ENCODE measurements around the gene NUP88.
A peak's percentile ranks its signal among the peaks of the same experiment; 100 is the strongest.
"Not testable (repeated sequence)": the region's sequence is repeated elsewhere in the genome, so short reads cannot be mapped to it uniquely, and the experiment has no call there.

The NUP88 gene

DNA sequence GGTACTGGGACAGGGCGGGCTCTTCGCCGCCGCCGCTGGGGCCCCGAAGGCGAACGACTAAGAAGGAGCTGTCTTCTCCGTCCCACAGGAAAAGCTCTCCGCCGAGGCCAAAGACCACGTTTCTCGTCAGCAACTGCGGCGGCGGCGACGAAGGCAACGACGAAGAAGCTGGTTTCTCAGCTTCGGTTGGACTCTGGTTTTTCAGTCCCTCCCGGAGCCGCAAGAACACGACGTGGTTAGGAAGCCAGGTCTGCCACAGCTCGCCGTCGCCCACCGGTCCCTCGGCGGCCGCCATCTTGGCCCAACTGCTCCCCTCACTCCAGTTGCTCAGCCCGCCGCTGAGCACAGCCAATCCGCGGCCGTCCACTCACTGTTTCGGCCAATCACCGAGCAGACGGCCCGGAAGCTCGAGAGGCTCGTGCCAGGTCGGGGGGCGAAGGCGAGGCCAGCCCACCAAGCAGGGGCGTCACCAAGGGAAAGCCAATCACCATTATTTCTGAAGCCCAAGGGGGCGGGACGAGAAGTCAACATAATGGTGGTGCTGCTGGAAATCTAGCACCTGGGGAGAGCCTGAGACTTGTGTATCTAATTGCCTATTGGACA, at the start of gene NUP88:
Gene NUP88 (minus strand): TSS at position 307 of the 603 bp plus-strand sequence. CDS start 12 bp downstream, at position 295.
- DNase-seq = peak; percentile 97

DNA sequence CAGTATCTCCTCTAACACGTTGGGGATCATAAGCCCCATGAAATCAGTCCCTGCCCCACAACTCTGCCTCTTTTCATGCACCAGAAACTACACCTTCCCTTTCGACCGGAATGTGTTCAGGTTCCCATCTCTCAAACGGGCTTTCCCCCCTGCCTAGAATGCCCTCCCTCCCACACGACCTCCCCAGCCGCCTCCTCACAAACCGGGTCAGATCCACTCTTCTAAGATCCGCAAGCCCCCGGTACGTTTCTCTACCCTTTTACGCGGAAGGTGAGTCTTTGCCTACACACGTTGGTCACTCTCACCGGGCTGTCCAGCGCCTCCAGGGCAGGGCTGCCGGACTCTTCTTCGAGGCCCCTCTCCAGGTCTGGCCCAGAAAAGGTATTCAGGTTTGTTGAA, 48.6 kb upstream of the NUP88 start:
- peak; percentile 40 for DNase-seq

GRCh38 chr17:5467416-5467815, 48.0 kb upstream of the NUP88 start:
- no peak for DNase-seq

- no peak for DNase-seq
Measured at GRCh38 chr17:5466295-5466694, 46.8 kb upstream of the NUP88 start.

GRCh38 chr17:5464717-5465507, 45.5 kb upstream of the NUP88 start:
- DNase-seq = no peak

- DNase-seq = no peak
Measured at GRCh38 chr17:5446786-5447185, 27.3 kb upstream of the NUP88 start.

GRCh38 chr17:5444209-5444608, 24.7 kb upstream of the NUP88 start:
- DNase-seq = no peak

DNA sequence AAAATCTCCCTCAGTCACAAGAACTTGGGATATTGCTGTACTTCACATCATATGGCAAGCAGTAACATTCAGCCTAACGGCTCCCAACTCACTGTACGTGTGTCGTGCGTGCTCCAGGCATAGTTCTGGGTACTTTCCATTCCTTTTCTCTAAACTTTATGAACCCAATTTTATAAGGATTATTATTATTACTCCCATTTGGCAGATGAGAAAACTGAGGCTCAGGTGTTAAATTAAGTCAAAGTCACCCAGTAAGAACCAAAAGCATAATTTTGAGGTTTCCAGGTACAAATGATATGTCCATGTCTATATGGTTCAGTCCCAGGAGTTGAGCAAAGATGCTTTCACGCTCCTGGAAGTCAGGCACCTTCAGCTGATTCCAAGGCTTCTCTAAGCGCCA, 24.3 kb upstream of the NUP88 start:
- no peak for DNase-seq

DNA sequence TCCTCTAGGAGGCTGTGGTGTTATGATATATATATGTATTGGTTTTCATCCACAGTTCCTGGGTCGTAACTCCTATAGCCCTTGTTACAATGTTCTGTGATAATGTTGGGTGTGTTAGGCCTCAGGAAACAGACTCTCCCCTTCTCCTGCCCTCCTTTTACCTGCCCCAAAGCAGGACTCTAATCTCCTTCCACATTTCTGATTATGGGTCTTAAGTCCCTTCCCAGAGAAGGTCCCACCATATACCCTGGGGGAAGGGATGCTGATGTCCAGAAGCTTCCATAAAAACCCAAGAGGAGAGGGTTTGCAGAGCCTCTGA, 19.9 kb upstream of the NUP88 start:
- no peak for DNase-seq

DNA sequence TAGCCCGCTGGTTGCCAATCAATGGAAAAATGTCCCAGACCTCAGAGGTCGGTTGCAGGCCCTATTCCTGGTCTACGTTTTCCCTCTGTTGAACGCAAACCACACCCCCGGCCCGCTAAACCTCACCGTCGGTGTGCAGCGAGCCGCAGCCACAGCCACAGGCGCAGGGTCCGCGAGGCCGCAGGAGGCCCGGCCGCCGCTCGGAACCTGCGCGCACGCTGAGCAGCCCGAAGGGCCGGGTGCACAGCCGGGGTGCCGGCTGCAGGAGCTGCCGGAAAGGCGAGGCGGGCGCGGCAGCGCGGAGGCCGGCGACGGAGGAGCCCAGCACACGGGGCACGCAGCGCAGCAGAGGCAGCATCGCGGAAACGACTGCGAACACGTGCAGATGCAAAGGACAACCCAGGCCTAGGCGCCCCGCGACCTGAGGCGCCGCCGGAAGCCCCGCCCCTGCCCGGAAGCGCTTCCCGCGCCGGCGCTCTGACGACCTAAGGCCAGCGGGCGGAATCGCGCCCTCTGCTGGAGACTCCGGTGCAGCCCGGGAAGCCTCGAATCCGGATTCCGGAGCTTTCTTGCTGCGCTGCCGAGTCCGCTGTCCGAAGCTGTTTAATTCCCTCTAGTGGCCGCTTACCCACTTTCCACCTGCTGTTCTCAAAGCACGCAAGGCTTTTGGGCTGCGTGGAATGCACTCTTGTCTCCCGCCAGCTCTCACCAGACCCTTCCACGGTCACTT, 19.4 kb upstream of the NUP88 start, which contains the start of gene C1QBP:
Gene C1QBP (minus strand): TSS at position 440 of the 730 bp plus-strand sequence. CDS start 82 bp downstream, at position 358.
- peak; percentile 92 for DNase-seq

- DNase-seq = no peak
Measured at GRCh38 chr17:5437721-5438317, 18.4 kb upstream of the NUP88 start.

- not testable (repeated sequence) for DNase-seq
Measured at GRCh38 chr17:5435781-5436315, 16.4 kb upstream of the NUP88 start.

DNA sequence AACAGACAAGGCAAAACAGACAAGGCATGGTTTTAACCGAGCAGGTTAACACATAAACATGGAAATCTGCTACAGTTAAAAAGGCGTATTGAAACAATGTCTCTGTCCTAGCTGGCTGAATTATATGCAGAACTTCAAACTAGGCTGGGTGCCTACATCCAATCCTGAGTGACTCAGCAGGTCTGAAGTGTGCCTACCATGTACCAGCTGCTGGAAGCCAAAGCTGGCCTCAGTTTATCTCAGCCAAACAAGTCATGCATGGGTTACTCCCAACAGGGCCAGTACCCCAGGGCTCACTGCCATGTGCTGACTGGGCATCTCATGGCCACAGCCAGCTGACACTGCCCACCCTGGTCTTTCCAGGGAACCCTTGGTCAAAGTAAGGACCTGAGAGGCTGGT, 15.5 kb upstream of the NUP88 start:
- no peak for DNase-seq

DNA sequence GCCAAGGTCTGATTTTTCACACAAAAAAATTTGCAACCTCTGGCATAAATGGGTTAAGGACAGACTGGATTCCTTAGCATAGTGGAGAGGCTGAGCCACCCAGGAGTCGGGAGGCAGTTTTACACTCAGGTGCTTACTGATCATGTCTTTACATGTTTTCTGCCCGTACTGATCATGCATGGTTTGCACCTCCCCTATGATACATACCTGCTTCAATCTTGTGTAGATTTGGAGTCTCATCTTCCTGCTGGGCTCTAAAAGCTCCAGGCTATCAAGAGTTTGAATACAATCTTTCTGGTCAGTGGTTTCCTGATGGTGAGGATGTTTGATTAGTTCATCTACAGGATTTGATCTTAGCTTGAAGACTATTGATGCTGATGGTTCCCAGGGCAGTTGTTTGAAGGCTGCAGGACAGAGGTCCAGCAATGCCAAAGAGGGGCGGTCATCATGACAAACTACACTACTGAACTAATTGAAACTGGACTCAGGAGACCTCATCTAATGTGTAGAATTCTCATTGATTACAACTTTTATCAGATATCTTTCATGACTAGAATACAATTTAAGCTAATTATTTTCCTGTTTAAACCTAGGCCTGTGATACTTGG, 12.6 kb upstream of the NUP88 start:
- DNase-seq = no peak

GRCh38 chr17:5431234-5431633, 11.8 kb upstream of the NUP88 start:
- DNase-seq = not testable (repeated sequence)

GRCh38 chr17:5430413-5430999, 11.0 kb upstream of the NUP88 start:
- DNase-seq = no peak

DNA sequence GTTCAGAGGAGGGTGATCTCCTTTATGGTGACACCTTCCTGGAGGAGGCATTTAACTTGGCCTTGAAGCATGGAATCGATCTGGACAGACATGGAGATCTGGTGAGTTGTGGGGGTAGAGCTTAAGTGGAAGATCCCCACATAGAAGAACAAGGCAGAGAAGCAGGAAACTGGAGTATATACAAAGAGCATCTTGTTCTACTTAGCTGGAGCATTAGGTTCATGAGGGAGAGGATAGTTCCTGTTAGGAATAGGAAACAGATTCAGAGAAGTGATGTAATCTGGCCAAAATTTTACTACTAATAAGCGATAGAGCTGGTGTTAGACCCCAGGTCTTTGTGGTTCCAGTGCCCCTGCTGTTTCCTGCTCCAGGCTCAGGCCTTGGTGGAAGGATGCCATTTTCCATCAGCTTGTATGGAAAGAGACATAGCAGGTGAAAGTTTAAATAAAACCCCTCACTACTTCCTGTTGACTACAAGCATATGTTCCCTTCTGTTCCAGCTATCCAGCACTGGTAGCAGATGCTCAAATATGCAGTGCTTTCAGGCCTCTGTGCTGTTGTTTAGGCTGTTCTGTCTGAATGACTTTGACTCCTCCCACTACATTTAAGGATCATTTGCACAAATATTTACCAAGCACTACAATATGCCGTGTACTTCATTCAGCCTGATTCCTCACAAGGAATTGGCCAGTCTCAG, 9.9 kb upstream of the NUP88 start:
- DNase-seq = no peak

GRCh38 chr17:5425826-5426225, 6.4 kb upstream of the NUP88 start:
- DNase-seq = no peak

DNA sequence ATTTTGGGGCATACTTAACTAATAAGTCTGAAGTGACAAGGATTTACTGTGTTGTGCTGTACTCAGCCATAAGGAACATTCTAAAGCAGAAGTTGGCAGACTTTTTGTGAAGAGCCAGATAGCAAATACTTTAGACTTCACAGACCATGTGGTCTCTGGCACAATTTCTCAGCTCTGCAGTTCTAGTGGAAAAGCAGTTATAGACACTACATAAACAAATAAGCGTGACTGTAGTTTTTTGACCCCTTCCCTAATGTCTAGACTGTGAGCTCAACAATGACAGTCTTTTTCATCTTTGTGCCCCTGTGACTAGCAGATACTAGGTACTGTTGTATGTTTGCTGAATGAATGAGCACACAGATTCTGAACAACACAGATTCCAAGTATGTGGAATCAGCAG, 5.4 kb upstream of the NUP88 start:
- DNase-seq = no peak

DNA sequence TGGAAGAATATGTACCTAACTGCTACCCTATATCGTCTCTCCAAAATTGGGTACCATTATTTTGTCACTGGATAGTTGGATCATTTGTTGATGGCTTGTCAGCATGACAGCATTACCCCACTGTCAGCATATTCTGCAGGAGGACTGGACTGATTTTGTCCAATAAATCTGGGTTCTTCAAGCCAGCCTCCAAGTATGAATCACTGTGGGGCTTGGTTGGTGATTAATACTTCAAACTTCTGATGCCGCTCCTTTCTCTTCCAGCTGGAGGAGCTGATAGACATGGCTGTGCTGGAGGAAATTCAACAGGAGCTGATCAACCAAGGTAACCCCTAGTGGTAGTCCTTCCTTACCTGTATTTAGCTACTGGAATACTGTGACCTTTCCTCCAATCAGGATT, 3.0 kb upstream of the NUP88 start:
- no peak for DNase-seq

DNA sequence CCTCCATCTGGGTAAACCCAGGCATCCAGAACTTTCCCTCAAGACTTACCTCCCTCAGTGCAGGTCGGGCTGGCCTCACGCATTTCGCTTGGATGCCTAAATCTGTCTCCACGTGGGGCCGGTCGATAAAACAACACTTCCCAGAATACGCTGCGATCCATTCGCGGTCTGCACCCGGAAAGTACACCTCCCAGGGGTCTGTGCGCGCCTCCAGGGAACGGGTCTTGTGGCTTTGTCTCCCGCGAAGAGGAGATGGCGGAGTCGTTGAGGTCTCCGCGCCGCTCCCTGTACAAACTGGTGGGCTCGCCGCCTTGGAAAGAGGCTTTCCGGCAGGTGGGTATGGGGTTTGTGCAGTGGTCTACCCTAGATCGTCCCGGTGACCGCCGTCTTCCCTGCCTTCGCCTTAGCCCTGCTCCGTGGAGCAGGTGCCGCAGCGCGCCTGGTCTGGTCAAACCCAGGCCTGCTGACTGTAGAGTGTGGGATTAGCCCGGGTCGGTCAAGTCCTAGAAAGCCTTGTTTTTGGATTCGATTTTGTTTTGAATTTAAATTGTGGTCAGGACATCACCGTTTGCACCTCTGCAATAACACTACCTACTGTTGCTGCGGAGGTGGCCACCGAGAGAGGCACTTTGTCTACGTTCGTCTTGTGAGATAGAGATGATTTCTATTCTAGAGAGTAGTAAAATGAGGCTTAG, 644 bp upstream of the NUP88 start, which contains the start of gene RPAIN:
Gene RPAIN (plus strand): TSS at position 224 of the 695 bp plus-strand sequence. CDS start 29 bp downstream, at position 253.
- DNase-seq = peak; percentile 89
